ENCODE results near the gene ZXDB.
"Not testable (repeated sequence)": the region's sequence is repeated elsewhere in the genome, so short reads cannot be mapped to it uniquely, and the experiment has no call there.

ZXDB gene

GRCh38 chrX:57591284-57592159 is at the start of gene ZXDB:
Gene ZXDB (plus strand): TSS chrX:57592011. CDS start chrX:57592049, 38 bp downstream.
- DNase-seq (ENCODE audit: low read depth, low spot score): not testable (repeated sequence)

- no peak for DNase-seq (ENCODE audit: low read depth, low spot score)
Observed at GRCh38 chrX:57565198-57565597, 26.6 kb upstream of the ZXDB start.

- no peak for DNase-seq (ENCODE audit: low read depth, low spot score)
Observed at GRCh38 chrX:57573754-57574153, 18.1 kb upstream of the ZXDB start.

- not testable (repeated sequence) for DNase-seq (ENCODE audit: low read depth, low spot score)
Observed at GRCh38 chrX:57582948-57583347, 8.9 kb upstream of the ZXDB start.

DNA sequence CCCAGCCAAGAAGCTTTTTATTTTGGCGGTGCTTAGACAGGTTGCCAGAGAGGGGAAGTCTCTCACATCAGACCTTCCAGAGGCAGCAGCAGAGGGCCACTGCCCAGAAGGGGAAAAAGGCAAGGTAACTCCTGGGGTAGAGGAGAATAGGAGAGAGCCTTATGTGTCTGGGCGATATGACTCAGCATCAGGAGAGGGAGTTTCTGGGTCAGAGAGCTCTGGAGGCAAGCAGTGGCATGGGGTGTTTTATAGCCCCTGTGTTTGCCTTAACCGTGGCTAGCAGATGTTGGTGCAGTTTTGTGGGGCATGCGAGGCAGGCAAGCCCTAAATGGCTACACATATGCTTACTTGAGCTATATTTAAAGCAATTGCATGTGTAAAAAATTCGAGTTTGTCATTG is 8.3 kb upstream of the ZXDB start:
- no peak for DNase-seq (ENCODE audit: low read depth, low spot score)

DNA sequence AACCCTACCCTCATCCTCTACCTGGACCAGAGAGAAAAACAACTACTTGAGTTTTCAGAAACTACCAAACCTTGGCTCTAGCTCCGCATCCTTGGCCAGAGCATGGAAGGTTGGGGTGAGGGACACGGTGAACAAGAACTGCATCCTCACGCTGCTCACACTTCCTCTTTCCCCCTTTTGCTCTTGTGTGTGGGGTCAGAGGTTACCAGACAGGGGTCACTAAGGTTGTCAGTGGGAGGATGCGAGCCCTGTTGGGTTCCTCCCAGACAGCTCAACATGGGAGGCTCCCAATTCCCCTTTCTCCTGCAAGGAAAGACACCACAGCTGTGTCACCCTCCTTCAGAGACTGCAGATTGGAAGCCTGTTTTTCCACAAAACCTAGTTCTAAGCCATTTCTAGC is 5.5 kb upstream of the ZXDB start:
- DNase-seq (ENCODE audit: low read depth, low spot score): no peak

GRCh38 chrX:57587062-57587461 is 4.7 kb upstream of the ZXDB start:
- DNase-seq (ENCODE audit: low read depth, low spot score): no peak

- DNase-seq (ENCODE audit: low read depth, low spot score): no peak
Observed at GRCh38 chrX:57587607-57588006, 4.2 kb upstream of the ZXDB start.

DNA sequence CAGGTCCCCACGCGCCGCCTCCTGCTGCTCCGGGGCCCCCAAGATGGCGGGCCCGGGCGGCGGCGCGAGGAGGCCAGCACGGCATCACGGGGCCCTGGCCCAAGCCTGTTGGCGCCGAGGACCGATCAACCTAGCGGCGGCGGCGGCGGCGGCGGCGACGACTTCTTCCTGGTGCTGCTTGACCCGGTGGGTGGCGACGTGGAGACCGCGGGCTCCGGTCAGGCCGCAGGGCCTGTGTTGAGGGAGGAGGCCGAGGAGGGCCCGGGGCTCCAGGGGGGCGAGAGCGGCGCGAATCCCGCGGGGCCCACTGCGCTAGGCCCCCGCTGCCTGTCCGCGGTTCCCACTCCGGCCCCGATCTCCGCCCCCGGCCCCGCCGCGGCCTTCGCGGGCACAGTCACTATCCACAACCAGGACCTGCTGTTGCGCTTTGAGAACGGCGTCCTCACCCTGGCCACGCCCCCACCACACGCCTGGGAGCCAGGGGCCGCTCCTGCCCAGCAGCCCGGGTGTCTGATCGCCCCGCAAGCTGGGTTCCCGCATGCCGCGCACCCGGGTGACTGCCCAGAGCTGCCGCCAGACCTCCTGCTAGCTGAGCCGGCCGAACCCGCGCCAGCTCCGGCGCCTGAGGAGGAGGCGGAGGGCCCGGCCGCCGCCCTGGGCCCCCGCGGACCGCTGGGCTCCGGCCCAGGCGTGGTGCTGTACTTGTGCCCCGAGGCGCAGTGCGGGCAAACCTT is 516 bp downstream of the ZXDB start:
- DNase-seq (ENCODE audit: low read depth, low spot score): not testable (repeated sequence)

DNA sequence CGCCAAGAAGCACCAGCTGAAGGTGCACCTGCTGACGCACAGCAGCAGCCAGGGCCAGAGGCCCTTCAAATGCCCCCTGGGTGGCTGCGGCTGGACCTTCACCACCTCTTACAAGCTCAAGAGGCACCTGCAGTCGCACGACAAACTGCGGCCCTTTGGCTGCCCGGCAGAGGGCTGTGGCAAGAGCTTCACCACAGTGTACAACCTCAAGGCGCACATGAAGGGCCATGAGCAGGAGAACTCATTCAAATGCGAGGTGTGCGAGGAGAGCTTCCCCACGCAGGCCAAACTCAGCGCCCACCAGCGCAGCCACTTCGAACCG is 1.0 kb downstream of the ZXDB start:
- DNase-seq (ENCODE audit: low read depth, low spot score): not testable (repeated sequence)

DNA sequence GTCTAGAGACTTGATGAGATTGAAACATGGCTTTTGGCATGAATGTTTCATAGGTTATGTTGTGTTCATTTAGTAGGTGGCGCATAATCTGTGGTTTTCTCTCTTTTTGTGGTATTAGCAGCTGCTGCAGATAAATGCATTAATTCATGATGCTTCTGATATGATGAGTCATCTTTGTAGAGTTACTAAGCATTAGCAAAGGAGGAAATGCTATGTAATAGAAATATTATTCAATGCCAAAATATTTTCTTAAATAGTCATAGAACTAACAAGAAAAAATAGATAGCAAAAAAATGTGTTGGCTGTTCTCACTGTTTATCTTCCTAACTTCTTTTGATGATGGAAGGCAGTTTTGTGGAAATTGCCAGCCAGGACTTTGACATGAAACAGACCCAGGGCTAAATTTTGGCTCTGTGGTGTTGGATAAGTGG is 3.6 kb downstream of the ZXDB start:
- no peak for DNase-seq (ENCODE audit: low read depth, low spot score)

- DNase-seq (ENCODE audit: low read depth, low spot score): no peak
Observed at GRCh38 chrX:57596109-57596508, 4.3 kb downstream of the ZXDB start.

GRCh38 chrX:57596516-57596915 is 4.7 kb downstream of the ZXDB start:
- DNase-seq (ENCODE audit: low read depth, low spot score): no peak

GRCh38 chrX:57607295-57608187 is 15.7 kb downstream of the ZXDB start:
- DNase-seq (ENCODE audit: low read depth, low spot score): no peak

DNA sequence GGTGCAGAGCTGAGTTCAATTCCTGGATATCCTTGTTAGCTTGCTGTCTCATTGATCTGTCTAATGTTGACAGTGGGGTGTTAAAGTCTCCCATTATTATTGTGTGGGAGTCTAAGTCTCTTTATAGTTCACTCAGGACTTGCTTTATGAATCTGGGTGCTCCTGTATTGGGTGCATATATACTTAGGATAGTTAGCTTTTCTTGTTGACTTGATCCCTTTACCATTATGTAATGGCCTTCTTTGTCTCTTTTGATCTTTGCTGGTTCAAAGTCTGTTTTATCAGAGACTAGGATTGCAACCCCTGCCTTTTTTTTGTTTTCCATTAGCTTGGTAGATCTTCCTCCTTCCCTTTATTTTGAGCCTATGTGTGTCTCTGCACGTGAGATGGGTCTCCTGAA is 21.5 kb downstream of the ZXDB start:
- not testable (repeated sequence) for DNase-seq (ENCODE audit: low read depth, low spot score)

DNA sequence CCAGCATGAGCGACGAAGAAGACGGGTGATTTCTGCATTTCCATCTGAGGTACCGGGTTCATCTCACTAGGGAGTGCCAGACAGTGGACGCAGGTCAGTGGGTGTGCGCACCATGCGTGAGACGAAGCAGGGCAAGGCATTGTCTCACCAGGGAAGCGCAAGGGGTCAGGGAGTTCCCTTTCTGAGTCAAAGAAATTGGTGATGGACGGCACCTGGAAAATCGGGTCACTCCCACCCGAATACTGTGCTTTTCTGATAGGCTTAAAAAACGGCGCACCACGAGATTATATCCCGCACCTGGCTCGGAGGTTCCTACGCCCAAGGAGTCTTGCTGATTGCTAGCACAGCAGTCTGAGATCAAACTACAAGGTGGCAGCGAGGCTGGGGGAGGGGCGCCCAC is 37.6 kb downstream of the ZXDB start:
- DNase-seq (ENCODE audit: low read depth, low spot score): not testable (repeated sequence)

DNA sequence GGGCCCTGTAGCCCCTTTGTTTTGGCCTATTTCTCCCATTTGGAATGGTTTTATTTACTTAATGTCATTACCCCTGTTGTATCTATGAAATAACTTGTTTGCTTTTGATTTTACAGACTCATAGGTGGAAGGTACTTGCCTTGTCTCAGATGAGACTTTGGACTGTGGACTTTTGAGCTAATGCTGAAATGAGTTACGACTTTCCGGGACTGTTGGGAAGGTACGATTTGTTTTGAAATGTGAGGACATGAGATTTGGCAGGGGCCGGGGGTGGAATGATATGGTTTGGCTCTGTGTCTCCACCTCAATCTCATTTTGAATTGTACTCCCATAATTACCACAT is 48.8 kb downstream of the ZXDB start:
- DNase-seq (ENCODE audit: low read depth, low spot score): no peak

- no peak for DNase-seq (ENCODE audit: low read depth, low spot score)
Observed at GRCh38 chrX:57641338-57641737, 49.5 kb downstream of the ZXDB start.

DNA sequence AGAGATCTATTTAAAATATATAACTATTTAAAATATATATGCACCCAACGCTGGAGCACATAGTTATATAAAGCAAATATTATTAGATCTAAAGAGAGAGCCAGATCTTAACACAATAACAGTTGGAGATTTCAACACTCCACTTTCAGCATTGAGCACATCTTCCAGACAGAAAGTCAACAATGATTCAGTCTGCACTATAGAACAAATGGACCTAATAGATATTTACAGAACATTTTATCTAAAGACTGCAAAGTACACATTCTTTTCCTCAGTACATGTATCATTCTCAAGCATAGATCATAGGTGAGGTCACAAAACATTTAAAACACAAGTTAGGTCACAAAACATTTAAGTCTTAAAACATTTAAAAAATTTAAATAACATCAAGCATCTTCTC is 51.9 kb downstream of the ZXDB start:
- no peak for DNase-seq (ENCODE audit: low read depth, low spot score)

DNA sequence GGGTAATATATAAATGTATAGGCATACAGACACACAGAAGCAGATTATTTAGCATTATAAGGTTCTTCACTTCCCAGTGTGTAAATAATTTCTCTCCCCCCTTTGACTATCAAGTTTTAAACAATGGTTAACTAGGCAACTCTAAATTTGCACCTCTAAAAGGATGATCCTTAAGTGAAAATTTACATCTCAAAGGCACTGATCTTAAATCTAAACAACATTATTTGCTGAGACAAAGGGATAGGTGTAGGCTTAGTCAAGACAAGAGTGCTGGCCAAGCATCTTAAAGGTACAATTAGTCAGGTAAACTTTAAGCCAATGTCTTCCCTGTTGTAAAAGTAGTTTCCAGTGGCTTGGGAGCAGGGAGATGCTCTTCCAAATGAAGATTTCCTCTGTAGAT is 55.2 kb downstream of the ZXDB start:
- DNase-seq (ENCODE audit: low read depth, low spot score): no peak
